Measurements from ENCODE around the gene TRIAP1. TPM values are rescaled to one million over a fixed set of nuclear protein-coding genes. Genes with fewer than 3 reads are reported as not detected.
A peak's percentile ranks its signal among the peaks of the same experiment; 100 is the strongest.

The TRIAP1 gene
- total RNA-seq, 1 donor from 2014 or later = 21.1 TPM

DNA sequence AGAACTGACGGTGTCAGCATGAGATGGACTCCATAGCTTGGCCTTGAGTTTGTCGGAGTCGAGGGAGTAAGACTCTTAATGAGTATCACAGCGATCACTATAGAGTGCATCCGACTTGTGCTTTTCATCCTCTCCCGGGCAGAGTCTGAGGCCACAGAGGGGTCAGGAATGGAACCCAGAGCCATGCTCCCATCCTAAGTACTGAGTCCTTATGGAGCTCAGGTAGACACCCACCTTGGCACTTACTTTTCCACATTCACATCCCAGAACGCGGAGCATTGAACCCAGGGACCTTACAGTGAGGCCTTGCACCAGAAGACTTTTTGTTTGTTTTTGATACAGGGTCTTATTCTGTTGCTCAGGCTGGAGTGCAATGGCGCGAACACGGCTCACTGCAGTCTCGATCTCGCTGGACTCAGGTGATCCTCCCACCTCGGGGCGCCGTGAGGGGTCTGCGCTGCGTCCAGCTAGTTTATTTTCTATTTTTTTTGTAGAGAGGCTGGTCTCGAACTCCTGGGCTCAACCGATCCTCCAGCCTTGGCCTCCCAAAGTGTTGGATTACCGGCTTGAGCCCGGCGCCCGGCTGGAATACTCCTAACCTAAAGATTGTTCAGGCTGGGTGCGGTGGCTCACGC is 24.1 kb upstream of the TRIAP1 start:
- Histone ChIP-seq H3K4me3 (peak overlapping the region; percentile 65), H3K4me1 (peaks cover 26% of the 10 kb centered on the region), H3K36me3 (peaks cover 15% of the 10 kb centered on the region), H3K27me3 (no peaks in the 10 kb centered on the region), H3K27ac (peak overlapping the region; percentile 92), H3K9me3 (no peaks in the 10 kb centered on the region)
- ATAC-seq = no peak
- intact Hi-C loops (cut with DNase I) = no loop called here
- DNase-seq = no peak
- TF ChIP-seq, protein P1, sequence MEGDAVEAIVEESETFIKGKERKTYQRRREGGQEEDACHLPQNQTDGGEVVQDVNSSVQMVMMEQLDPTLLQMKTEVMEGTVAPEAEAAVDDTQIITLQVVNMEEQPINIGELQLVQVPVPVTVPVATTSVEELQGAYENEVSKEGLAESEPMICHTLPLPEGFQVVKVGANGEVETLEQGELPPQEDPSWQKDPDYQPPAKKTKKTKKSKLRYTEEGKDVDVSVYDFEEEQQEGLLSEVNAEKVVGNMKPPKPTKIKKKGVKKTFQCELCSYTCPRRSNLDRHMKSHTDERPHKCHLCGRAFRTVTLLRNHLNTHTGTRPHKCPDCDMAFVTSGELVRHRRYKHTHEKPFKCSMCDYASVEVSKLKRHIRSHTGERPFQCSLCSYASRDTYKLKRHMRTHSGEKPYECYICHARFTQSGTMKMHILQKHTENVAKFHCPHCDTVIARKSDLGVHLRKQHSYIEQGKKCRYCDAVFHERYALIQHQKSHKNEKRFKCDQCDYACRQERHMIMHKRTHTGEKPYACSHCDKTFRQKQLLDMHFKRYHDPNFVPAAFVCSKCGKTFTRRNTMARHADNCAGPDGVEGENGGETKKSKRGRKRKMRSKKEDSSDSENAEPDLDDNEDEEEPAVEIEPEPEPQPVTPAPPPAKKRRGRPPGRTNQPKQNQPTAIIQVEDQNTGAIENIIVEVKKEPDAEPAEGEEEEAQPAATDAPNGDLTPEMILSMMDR (IDR thresholded peaks at IDR 0.05) = no peak

DNA sequence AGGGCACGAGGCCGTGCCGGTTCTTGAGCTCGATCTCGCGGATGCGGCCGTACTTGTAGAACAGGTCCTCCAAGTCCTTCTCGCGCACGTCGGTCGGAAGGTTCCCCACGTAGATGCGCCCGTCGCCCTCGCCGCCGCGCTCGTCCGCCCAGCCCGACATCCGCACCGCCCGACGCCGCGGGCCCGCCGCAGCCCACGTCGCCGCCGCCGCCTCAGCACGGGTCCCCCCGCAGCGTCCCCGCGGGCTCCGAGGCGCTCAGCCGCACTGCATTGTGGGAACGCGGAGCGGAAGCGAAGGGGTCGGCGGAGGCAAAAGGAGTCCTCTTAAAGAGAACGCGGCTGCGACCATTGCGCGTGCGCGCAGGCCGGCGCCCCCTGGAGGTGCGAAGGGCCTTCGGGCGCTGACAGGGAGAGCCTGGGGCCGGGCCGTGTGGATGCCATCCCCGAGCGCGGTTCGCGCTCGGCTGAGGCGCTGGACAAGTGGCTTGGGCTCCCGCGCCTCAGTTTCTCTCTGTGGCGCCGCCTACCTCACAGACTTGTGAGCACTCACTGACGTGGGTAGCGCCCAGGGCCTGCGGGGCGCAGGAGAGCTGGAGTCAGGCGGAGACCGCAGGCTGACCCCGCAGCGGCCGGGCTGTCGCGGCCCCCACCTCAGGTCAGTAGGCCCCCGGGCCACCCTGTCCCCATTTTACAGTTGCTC is 23.4 kb upstream of the TRIAP1 start, which contains the start of gene SRSF9:
TSS of gene SRSF9 (minus strand) at position 299 of the 700 bp plus-strand sequence. CDS start at position 160, 139 bp downstream.
- Histone ChIP-seq H3K4me3 (peak within 1 kb of the TSS; percentile 65), H3K9me3 (no peaks in the 10 kb centered on the region), H3K36me3 (peaks cover 21% of the 10 kb centered on the region), H3K27ac (peak within 1 kb of the TSS; percentile 92), H3K4me1 (peaks cover 26% of the 10 kb centered on the region), H3K27me3 (no peaks in the 10 kb centered on the region)
- ATAC-seq (peak; percentile 97), DNase-seq (peak; percentile 98)
- TF ChIP-seq, protein P1 (IDR thresholded peaks at IDR 0.05) = peak; percentile 95
- intact Hi-C loops (cut with DNase I) = no loop called here

DNA sequence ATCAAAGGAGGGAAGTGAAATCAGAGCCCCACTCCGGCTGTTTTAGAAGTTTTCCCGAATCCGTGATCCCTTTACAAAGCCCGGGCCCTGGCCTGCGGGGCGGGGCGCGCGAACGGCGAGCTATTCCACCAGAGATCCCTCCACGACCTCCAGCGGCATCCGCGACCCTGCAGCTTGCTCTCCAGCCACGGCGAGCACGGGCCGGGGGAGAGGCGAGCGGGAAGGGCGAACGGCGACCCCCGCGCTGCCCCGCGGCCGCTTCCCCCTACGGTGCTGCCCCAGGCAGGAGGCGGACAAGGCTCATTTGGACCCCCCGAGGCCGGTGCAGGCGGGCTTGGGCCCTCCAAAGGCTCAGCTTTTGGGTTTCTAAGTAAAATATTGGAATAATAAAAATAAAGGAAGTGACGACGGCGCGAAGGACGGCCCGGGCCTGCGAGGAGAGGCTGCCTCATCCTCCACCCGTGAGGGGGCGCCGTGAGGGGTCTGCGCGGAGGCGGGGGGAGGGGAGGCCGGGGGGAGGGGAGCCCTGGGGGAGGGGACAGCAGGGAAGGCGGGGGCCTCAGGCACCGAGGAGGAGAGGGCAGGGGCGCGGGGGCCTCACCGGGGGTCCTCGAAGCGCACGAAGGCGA is 22.8 kb upstream of the TRIAP1 start:
- no peaks in the 10 kb centered on the region for H3K9me3 ChIP-seq
- intact Hi-C loops (cut with DNase I) = no loop called here
- peak; percentile 74 for DNase-seq
- ATAC-seq = peak; percentile 43
- no peaks in the 10 kb centered on the region for H3K27me3 ChIP-seq
- H3K4me3 ChIP-seq = peak overlapping the region; percentile 65
- peak overlapping the region; percentile 92 for H3K27ac ChIP-seq
- TF ChIP-seq, protein P1 (IDR thresholded peaks at IDR 0.05) = no peak
- H3K4me1 ChIP-seq = peaks cover 26% of the 10 kb centered on the region
- peaks cover 28% of the 10 kb centered on the region for H3K36me3 ChIP-seq

DNA sequence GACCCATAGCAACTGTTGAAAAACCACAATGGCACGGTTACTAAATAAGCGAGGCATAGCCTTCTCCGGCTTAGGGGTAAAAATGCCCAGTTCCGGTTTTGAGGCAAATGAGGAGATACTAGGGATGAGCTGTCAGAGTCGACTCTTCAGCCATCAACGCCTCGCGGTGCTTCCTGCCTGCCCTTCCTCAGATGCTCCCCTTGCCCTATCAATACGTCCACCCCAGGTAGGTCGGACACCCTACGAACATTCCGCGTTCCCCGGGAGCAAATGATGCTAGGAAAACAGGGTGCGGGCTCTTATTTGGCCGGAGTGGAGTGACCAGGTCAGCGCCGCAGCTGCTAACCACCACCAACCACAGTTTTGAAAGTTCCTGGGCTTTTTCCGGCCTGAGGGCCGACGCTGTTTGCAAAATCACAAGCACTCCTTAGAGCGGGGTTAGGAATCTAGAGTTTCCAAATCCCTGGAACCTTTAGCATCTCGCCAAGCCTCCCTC is 22.2 kb upstream of the TRIAP1 start:
- peak; percentile 70 for DNase-seq
- Histone ChIP-seq H3K4me3 (peak overlapping the region; percentile 65), H3K27ac (peak overlapping the region; percentile 92), H3K9me3 (no peaks in the 10 kb centered on the region), H3K27me3 (no peaks in the 10 kb centered on the region), H3K4me1 (peaks cover 26% of the 10 kb centered on the region), H3K36me3 (peaks cover 34% of the 10 kb centered on the region)
- peak; percentile 40 for ATAC-seq
- intact Hi-C loops (cut with DNase I) = no loop called here
- TF ChIP-seq, protein P1 (IDR thresholded peaks at IDR 0.05) = no peak

DNA sequence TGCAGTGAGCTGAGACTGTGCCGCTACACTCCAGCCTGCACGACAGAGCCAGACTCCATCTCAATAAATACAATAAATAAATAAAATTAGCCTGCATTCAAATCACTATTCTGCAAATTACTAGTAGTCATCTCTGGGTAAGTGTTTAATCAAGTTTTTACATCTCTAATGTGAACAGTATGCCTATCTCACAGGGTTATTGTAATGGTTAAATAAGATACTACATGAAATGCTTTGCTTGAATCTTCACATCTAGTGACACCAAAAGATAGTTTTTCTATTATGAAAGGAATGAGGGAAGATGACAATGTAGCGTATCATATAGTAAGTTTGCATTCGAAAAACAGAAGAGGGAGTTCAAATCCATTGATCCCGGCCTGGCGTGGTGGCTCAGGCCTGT is 21.3 kb upstream of the TRIAP1 start:
- DNase-seq (no peak), ATAC-seq (no peak)
- Histone ChIP-seq H3K27me3 (no peaks in the 10 kb centered on the region), H3K4me3 (no peak overlapping the region), H3K9me3 (no peaks in the 10 kb centered on the region), H3K27ac (no peak overlapping the region), H3K36me3 (peaks cover 43% of the 10 kb centered on the region), H3K4me1 (peaks cover 26% of the 10 kb centered on the region)
- intact Hi-C loops (cut with DNase I) = no loop called here
- TF ChIP-seq, protein P1 (IDR thresholded peaks at IDR 0.05) = no peak

Measured in upper lobe of right lung (tissue), 1 donor.